Hepatocyte (in vitro differentiated cells): ENCODE results near the gene ALK. TPM values are rescaled to one million over a fixed set of nuclear protein-coding genes. Genes with fewer than 3 reads are reported as not detected.

ENCODE experiments used
- DNase-seq: peaks from one replicate; pipeline ENCODE4 v3.0.0-alpha.2; 2016; ENCODE audit warnings: low spot score
- H2AFZ ChIP-seq: fragments of 200-600 bp; sonication (generic); 2 replicates; pipeline ENCODE4 v1.6.0; 2016; ENCODE audit warnings: antibody characterized with exemption, mild to moderate bottlenecking
- H3K27ac ChIP-seq: fragments of 200-600 bp; sonication (generic); 2 replicates; pipeline ENCODE4 v1.5.1; 2016; ENCODE audit warnings: mild to moderate bottlenecking
- H3K27me3 ChIP-seq: fragments of 200-600 bp; sonication (generic); 2 replicates; pipeline ENCODE4 v1.6.1; 2016
- H3K36me3 ChIP-seq: fragments of 200-600 bp; sonication (generic); replicated peaks from 2 replicates; pipeline ENCODE4 v1.5.1; 2016; ENCODE audit warnings: low read depth; ENCODE audit not compliant: insufficient read depth
- H3K4me1 ChIP-seq: fragments of 200-600 bp; sonication (generic); 2 replicates; pipeline ENCODE4 v1.5.1; 2016; ENCODE audit warnings: mild to moderate bottlenecking, moderate library complexity; ENCODE audit not compliant: insufficient read depth
- H3K4me2 ChIP-seq: fragments of 200-600 bp; sonication (generic); 2 replicates; pipeline ENCODE4 v1.6.0; 2016
- H3K4me3 ChIP-seq: fragments of 200-600 bp; sonication (generic); 2 replicates; pipeline ENCODE4 v1.5.1; 2016; ENCODE audit warnings: mild to moderate bottlenecking
- H3K79me2 ChIP-seq: fragments of 200-600 bp; sonication (generic); 2 replicates; pipeline ENCODE4 v1.6.0; 2017; ENCODE audit warnings: mild to moderate bottlenecking
- H3K9me2 ChIP-seq: fragments of 200-600 bp; sonication (generic); replicated peaks from 2 replicates; pipeline ENCODE4 v1.6.0; 2017; ENCODE audit warnings: mild to moderate bottlenecking; ENCODE audit not compliant: insufficient read depth
- H3K9me3 ChIP-seq: fragments of 200-600 bp; sonication (generic); 2 replicates; pipeline ENCODE4 v1.5.1; 2016; ENCODE audit warnings: low read depth, mild to moderate bottlenecking
- H4K20me1 ChIP-seq: fragments of 200-600 bp; sonication (generic); 2 replicates; pipeline ENCODE4 v1.6.0; 2016; ENCODE audit warnings: mild to moderate bottlenecking; ENCODE audit not compliant: insufficient read depth, poor library complexity, severe bottlenecking
- CTCF ChIP-seq: fragments of 200-600 bp; sonication (generic); IDR thresholded peaks from 2 replicates; pipeline ENCODE4 v1.5.1; 2016; ENCODE audit warnings: antibody characterized with exemption, mild to moderate bottlenecking; ENCODE audit not compliant: poor library complexity
- EZH2 ChIP-seq: fragments of 200-600 bp; sonication (generic); IDR thresholded peaks from 2 replicates; pipeline ENCODE4 v1.6.1; 2016; ENCODE audit warnings: antibody characterized with exemption, mild to moderate bottlenecking, borderline replicate concordance
- EZH2phosphoT487 ChIP-seq: fragments of 200-600 bp; sonication (generic); IDR thresholded peaks from one replicate; pipeline ENCODE4 v1.6.1; 2018; ENCODE audit warnings: antibody characterized with exemption, mild to moderate bottlenecking, low read depth, moderate library complexity; ENCODE audit not compliant: unreplicated experiment, severe bottlenecking
- WGBS: methylation state at CpG from one replicate; pipeline ENCODE4 v1.1.6; 2016; ENCODE audit warnings: low lambda C conversion rate; ENCODE audit errors: missing lambda C conversion rate; 5-methylcytosine and 5-hydroxymethylcytosine counted together
- polyA plus RNA-seq: library from polyadenylated mRNA; unstranded; fragments of >200 nt; fragmentation: Nextera tagmentation; extraction: Ambion mirVana; gene quantifications from 2 replicates; pipeline ENCODE4 v1.2.1, GENCODE V29; 2016
- total RNA-seq: library from RNA; depleted of rRNA; stranded (reverse); fragments of >200 nt; gene quantifications from 2 replicates; pipeline ENCODE4 v1.2.3, GENCODE V29; 2014

The ALK gene
- total and polyA plus RNA-seq, 2 experiments from 2014 or later: 0.16 to 0.27 TPM

- Histone ChIP-seq H3K4me2 (no peak overlapping the region), H3K27me3 (no peaks in the 10 kb centered on the region), H3K9me3 (no peaks in the 10 kb centered on the region), H2AFZ (no peak overlapping the region), H3K27ac (no peak overlapping the region), H3K79me2 (no peaks in the 10 kb centered on the region), H3K36me3 (no peaks in the 10 kb centered on the region), H3K9me2 (no peaks in the 10 kb centered on the region), H3K4me1 (no peaks in the 10 kb centered on the region), H4K20me1 (no peaks in the 10 kb centered on the region), H3K4me3 (no peak overlapping the region)
- DNase-seq: no peak
- WGBS: 88% methylated on average over 17 of the region's 17 CpGs
- TF ChIP-seq EZH2 (no peak), CTCF (no peak), EZH2phosphoT487 (no peak)
Observed at GRCh38 chr2:29224693-29225551, 696.5 kb downstream of the ALK start.

GRCh38 chr2:29223851-29224692 lies 697.3 kb downstream of the ALK start:
- 85% methylated on average over 7 of the region's 7 CpGs for WGBS
- no peak overlapping the region for H2AFZ ChIP-seq
- H4K20me1 ChIP-seq: no peaks in the 10 kb centered on the region
- H3K4me3 ChIP-seq: no peak overlapping the region
- H3K9me3 ChIP-seq: no peaks in the 10 kb centered on the region
- no peaks in the 10 kb centered on the region for H3K9me2 ChIP-seq
- no peak overlapping the region for H3K27ac ChIP-seq
- no peak for DNase-seq
- no peak for TF ChIP-seq CTCF
- TF ChIP-seq EZH2: no peak
- no peak for TF ChIP-seq EZH2phosphoT487
- no peaks in the 10 kb centered on the region for H3K4me1 ChIP-seq
- H3K27me3 ChIP-seq: no peaks in the 10 kb centered on the region
- no peaks in the 10 kb centered on the region for H3K36me3 ChIP-seq
- H3K79me2 ChIP-seq: no peaks in the 10 kb centered on the region
- H3K4me2 ChIP-seq: no peak overlapping the region

- 89% methylated on average over 11 of the region's 11 CpGs for WGBS
Observed at GRCh38 chr2:29223257-29223656, 698.1 kb downstream of the ALK start.

More at GRCh38 chr2:29223257-29223656, 698.1 kb downstream of the ALK start:
- Histone ChIP-seq H3K9me2 (no peaks in the 10 kb centered on the region), H3K36me3 (no peaks in the 10 kb centered on the region), H3K79me2 (no peaks in the 10 kb centered on the region), H3K27ac (no peak overlapping the region), H3K9me3 (no peaks in the 10 kb centered on the region), H3K4me3 (no peak overlapping the region), H3K4me2 (no peak overlapping the region), H3K27me3 (no peaks in the 10 kb centered on the region), H2AFZ (no peak overlapping the region), H3K4me1 (no peaks in the 10 kb centered on the region), H4K20me1 (no peaks in the 10 kb centered on the region)
- DNase-seq: no peak
- no peak for TF ChIP-seq EZH2
